A549 treated with dexamethasone at 1 μM for 4 hours (cell line): ENCODE results near the gene PPP1R3E. TPM values are rescaled to one million over a fixed set of nuclear protein-coding genes. Genes with fewer than 3 reads are reported as not detected.

Source experiments
- total RNA-seq: library from RNA; stranded (reverse); fragments of 200-300 nt; extraction: Qiagen RNA extraction; gene quantifications from 5 replicates; pipeline ENCODE4 v1.2.3, GENCODE V29; 2022

PPP1R3E gene
- total RNA-seq, result 3.0 to 4.2 TPM (median 4.2 TPM) in 5 replicates

GRCh38 chr14:23302290-23303225 is at the start of gene PPP1R3E:
TSS of gene PPP1R3E (minus strand) at chr14:23302859. CDS start at chr14:23302576, 283 bp downstream.

GRCh38 chr14:23320584-23321571 is 18.2 kb upstream of the PPP1R3E start, which contains the start of gene PABPN1:
TSS of gene PABPN1 (plus strand) at chr14:23321457. CDS start at chr14:23321470, 13 bp downstream.

GRCh38 chr14:23306412-23307145 is 3.9 kb upstream of the PPP1R3E start, which contains the start of gene BCL2L2:
TSS of gene BCL2L2 (plus strand) at chr14:23306833. CDS start at chr14:23307768, 935 bp downstream.

GRCh38 chr14:23286020-23286901 is 16.4 kb downstream of the PPP1R3E start, which contains the start of gene HOMEZ:
TSS of gene HOMEZ (minus strand) at chr14:23286132. CDS start at chr14:23285952, 180 bp downstream.

Other genes with a start within 250 kb of the PPP1R3E start
- gene CDH24, start 245.3 kb downstream of the PPP1R3E start, total RNA-seq, result 2.1 to 4.4 TPM (median 3.8 TPM) in 5 replicates
- 80.5 to 104 TPM (median 99.1 TPM) in 5 replicates for gene ACIN1, start 207.7 kb downstream of the PPP1R3E start, total RNA-seq
- gene C14orf119, start 207.4 kb downstream of the PPP1R3E start, total RNA-seq, result 77.4 to 90.2 TPM (median 85.3 TPM) in 5 replicates
- gene CIROP, start 197.9 kb downstream of the PPP1R3E start, total RNA-seq, result 0.06 TPM in 1 of 5 replicates, not detected in the others
- not detected in 5 replicates for gene CEBPE, start 183.6 kb downstream of the PPP1R3E start, total RNA-seq
- gene SLC7A8, start 119.2 kb downstream of the PPP1R3E start, total RNA-seq, result 2.1 to 3.2 TPM (median 2.8 TPM) in 5 replicates
- not detected in 5 replicates for gene RNF212B, start 64.9 kb downstream of the PPP1R3E start, total RNA-seq
- gene HOMEZ, start 16.7 kb downstream of the PPP1R3E start, total RNA-seq, result 8.0 to 9.6 TPM (median 8.9 TPM) in 5 replicates
- gene BCL2L2, start 4.0 kb upstream of the PPP1R3E start, total RNA-seq, result 14.5 to 19.0 TPM (median 15.2 TPM) in 5 replicates
- gene PABPN1, start 18.6 kb upstream of the PPP1R3E start, total RNA-seq, result 126 to 152 TPM (median 151 TPM) in 5 replicates
- 5.2 to 8.3 TPM (median 6.2 TPM) in 5 replicates for gene SLC22A17, start 50.0 kb upstream of the PPP1R3E start, total RNA-seq
- not detected in 5 replicates for gene EFS, start 62.3 kb upstream of the PPP1R3E start, total RNA-seq
- not detected in 5 replicates for gene IL25, start 70.0 kb upstream of the PPP1R3E start, total RNA-seq
- gene CMTM5, start 74.2 kb upstream of the PPP1R3E start, total RNA-seq, result not detected in 5 replicates
- gene MYH6, start 105.4 kb upstream of the PPP1R3E start, total RNA-seq, result 0.05 to 0.15 TPM (median 0.12 TPM) in 5 replicates
- 0.02 TPM in 1 of 5 replicates, not detected in the others for gene MYH7, start 132.8 kb upstream of the PPP1R3E start, total RNA-seq
- gene NGDN, start 166.8 kb upstream of the PPP1R3E start, total RNA-seq, result 59.7 to 73.7 TPM (median 61.6 TPM) in 5 replicates
- gene ZFHX2, start 248.9 kb upstream of the PPP1R3E start, total RNA-seq, result 0.44 to 1.1 TPM (median 0.80 TPM) in 5 replicates